Ishikawa (cell line): Measurements from ENCODE around the gene PCDHGA8.

Source experiments
- CEBPB ChIP-seq: IDR thresholded peaks from 2 replicates; pipeline ENCODE4 v1.6.1; 2012
- CREB1 ChIP-seq: IDR thresholded peaks from 2 replicates; pipeline ENCODE4 v1.6.1; 2012; ENCODE audit warnings: low read depth
- EGR1 ChIP-seq: IDR thresholded peaks from 2 replicates; pipeline ENCODE4 v1.6.1; 2012
- EP300 ChIP-seq: IDR thresholded peaks from 2 replicates; pipeline ENCODE4 v1.6.1; 2012; ENCODE audit warnings: borderline replicate concordance
- FOXM1 ChIP-seq: IDR thresholded peaks from 2 replicates; pipeline ENCODE4 v1.6.1; 2012; ENCODE audit warnings: low read depth, borderline replicate concordance
- NFIC ChIP-seq: IDR thresholded peaks from 2 replicates; pipeline ENCODE4 v1.6.1; 2012
- RAD21 ChIP-seq: IDR thresholded peaks from 2 replicates; pipeline ENCODE4 v1.6.1; 2012; ENCODE audit warnings: low read depth
- TAF1 ChIP-seq: IDR thresholded peaks from 2 replicates; pipeline ENCODE4 v1.6.1; 2012; ENCODE audit warnings: low read depth, mild to moderate bottlenecking
- TCF12 ChIP-seq: IDR thresholded peaks from 2 replicates; pipeline ENCODE4 v1.6.1; 2012; ENCODE audit warnings: low read depth
- TEAD4 ChIP-seq: IDR thresholded peaks from 2 replicates; pipeline ENCODE4 v1.6.1; 2012
- YY1 ChIP-seq: IDR thresholded peaks from 2 replicates; pipeline ENCODE4 v1.6.1; 2012; ENCODE audit warnings: low read depth
- ZBTB7A ChIP-seq: IDR thresholded peaks from 2 replicates; pipeline ENCODE4 v1.6.1; 2012; ENCODE audit warnings: low read depth
- TF ChIP-seq, protein P1 (sequence below): IDR thresholded peaks from 2 replicates; pipeline ENCODE4 v1.6.1; 2012; ENCODE audit warnings: low read depth, mild to moderate bottlenecking
- TF ChIP-seq, protein P2 (sequence below): IDR thresholded peaks from 2 replicates; pipeline ENCODE4 v1.6.1; 2012
- TF ChIP-seq, protein P3 (sequence below): IDR thresholded peaks from 2 replicates; pipeline ENCODE4 v1.6.1; 2012

Gene PCDHGA8

DNA sequence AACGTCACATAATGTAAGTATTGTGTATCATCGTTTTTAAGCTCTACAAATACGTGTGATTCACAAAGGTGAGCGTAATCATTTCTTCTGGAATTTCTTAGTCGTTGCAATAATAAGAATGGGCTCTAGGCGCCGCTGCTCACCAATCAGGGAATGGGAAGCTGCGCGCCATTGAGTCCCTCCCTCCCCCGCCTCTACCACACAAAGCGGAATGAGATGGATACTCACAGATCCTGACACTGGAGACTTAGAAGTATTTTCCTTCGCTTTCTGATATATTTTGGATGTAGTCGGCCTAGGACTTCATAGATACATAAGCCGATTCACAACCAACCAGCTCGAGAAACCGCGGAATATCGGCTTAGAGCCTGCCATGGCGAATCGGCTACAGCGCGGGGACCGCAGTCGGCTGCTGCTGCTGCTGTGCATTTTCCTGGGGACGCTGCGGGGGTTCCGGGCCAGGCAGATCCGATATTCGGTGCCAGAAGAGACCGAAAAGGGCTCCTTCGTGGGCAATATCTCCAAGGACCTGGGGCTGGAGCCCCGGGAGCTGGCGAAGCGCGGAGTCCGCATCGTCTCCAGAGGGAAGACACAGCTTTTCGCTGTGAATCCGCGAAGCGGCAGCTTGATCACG lies 28.5 kb downstream of the PCDHGA8 start, which contains the start of gene PCDHGA11:
Gene PCDHGA11 (plus strand): TSS at position 197 of the 634 bp plus-strand sequence. CDS start 177 bp downstream, at position 374.
- no peak for TF ChIP-seq NFIC
- peak; percentile 43; the same call in 1 of the 2 replicates for TF ChIP-seq RAD21

DNA sequence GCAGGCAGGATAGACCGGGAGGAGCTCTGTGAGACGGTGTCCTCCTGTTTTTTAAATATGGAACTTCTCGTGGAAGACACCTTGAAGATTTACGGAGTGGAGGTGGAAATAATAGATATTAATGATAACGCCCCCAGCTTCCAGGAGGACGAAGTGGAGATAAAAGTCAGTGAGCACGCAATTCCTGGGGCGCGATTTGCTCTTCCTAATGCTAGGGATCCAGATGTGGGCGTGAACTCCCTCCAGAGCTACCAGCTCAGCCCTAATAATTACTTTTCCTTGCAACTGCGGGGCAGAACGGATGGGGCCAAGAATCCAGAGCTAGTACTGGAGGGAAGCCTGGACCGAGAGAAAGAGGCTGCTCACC lies 29.0 kb downstream of the PCDHGA8 start:
- TF ChIP-seq, protein P1, sequence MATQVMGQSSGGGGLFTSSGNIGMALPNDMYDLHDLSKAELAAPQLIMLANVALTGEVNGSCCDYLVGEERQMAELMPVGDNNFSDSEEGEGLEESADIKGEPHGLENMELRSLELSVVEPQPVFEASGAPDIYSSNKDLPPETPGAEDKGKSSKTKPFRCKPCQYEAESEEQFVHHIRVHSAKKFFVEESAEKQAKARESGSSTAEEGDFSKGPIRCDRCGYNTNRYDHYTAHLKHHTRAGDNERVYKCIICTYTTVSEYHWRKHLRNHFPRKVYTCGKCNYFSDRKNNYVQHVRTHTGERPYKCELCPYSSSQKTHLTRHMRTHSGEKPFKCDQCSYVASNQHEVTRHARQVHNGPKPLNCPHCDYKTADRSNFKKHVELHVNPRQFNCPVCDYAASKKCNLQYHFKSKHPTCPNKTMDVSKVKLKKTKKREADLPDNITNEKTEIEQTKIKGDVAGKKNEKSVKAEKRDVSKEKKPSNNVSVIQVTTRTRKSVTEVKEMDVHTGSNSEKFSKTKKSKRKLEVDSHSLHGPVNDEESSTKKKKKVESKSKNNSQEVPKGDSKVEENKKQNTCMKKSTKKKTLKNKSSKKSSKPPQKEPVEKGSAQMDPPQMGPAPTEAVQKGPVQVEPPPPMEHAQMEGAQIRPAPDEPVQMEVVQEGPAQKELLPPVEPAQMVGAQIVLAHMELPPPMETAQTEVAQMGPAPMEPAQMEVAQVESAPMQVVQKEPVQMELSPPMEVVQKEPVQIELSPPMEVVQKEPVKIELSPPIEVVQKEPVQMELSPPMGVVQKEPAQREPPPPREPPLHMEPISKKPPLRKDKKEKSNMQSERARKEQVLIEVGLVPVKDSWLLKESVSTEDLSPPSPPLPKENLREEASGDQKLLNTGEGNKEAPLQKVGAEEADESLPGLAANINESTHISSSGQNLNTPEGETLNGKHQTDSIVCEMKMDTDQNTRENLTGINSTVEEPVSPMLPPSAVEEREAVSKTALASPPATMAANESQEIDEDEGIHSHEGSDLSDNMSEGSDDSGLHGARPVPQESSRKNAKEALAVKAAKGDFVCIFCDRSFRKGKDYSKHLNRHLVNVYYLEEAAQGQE: no peak
- TF ChIP-seq TEAD4 (no peak), YY1 (no peak), RAD21 (no peak), TCF12 (no peak), ZBTB7A (no peak), CREB1 (no peak), CEBPB (no peak), TAF1 (no peak), FOXM1 (no peak)
- TF ChIP-seq, protein P2, sequence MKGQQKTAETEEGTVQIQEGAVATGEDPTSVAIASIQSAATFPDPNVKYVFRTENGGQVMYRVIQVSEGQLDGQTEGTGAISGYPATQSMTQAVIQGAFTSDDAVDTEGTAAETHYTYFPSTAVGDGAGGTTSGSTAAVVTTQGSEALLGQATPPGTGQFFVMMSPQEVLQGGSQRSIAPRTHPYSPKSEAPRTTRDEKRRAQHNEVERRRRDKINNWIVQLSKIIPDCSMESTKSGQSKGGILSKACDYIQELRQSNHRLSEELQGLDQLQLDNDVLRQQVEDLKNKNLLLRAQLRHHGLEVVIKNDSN: no peak
- TF ChIP-seq, protein P3, sequence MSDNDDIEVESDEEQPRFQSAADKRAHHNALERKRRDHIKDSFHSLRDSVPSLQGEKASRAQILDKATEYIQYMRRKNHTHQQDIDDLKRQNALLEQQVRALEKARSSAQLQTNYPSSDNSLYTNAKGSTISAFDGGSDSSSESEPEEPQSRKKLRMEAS: no peak

DNA sequence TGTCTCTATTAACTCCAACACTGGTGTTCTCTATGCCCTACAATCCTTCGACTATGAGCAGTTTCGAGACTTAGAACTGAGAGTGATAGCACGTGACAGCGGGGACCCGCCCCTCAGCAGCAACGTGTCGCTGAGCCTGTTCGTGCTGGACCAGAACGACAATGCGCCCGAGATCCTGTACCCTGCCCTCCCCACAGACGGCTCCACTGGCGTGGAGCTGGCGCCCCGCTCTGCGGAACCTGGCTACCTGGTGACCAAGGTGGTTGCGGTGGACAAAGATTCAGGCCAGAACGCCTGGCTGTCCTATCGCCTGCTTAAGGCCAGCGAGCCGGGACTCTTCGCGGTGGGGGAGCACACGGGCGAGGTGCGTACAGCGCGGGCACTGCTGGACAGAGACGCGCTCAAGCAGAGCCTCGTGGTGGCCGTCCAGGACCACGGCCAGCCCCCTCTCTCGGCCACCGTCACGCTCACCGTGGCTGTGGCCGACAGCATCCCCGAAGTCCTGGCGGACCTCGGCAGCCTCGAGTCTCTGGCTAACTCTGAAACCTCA lies 30.4 kb downstream of the PCDHGA8 start:
- TF ChIP-seq EP300 (no peak), EGR1 (no peak), YY1 (no peak), RAD21 (no peak)
- TF ChIP-seq, protein P1: 0 out of 2 replicates have a peak, but pooled peaks have one; percentile 15
- TF ChIP-seq, protein P2: no peak

DNA sequence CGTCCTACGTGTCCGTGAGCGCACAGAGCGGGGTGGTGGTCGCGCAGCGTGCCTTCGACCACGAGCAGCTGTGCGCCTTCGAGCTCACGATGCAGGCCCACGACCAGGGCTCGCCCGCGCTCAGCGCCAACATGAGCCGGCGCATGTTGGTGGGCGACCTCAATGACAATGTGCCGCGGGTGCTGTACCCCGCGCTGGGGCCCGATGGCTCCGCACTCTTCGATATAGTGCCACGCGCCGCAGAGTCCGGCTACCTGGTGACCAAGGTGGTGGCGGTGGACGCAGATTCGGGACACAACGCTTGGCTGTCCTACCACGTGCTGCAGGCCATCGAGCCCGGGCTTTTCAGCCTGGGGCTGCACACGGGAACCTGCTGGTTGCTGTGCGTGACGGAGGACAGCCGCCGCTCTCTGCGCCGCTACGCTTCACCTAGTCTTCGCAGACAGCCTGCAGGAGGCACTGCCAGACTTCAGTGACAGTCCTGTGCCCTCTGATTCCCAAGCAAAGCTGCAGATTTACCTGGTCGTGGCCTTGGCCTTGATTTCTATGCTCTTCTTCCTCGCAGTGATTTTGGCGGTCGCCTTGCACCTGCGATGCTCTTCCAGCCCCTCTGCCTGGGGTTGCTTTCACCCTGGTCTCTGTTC lies 35.5 kb downstream of the PCDHGA8 start:
- TF ChIP-seq CEBPB: no peak
- no peak for TF ChIP-seq NFIC
- TF ChIP-seq FOXM1: no peak
- no peak for TF ChIP-seq ZBTB7A
- TF ChIP-seq RAD21: no peak
- TF ChIP-seq TAF1: no peak
- TF ChIP-seq EGR1: no peak
- no peak for TF ChIP-seq YY1

DNA sequence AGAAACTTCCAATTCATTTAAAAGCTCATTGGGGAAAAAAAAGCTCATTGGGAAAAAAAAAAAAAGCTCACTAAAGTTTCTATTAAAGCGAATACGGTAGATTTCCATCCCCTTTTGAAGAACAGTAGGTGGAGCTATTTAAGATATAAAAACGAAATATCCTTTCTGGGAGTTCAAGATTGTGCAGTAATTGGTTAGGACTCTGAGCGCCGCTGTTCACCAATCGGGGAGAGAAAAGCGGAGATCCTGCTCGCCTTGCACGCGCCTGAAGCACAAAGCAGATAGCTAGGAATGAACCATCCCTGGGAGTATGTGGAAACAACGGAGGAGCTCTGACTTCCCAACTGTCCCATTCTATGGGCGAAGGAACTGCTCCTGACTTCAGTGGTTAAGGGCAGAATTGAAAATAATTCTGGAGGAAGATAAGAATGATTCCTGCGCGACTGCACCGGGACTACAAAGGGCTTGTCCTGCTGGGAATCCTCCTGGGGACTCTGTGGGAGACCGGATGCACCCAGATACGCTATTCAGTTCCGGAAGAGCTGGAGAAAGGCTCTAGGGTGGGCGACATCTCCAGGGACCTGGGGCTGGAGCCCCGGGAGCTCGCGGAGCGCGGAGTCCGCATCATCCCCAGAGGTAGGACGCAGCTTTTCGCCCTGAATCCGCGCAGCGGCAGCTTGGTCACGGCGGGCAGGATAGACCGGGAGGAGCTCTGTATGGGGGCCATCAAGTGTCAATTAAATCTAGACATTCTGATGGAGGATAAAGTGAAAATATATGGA lies 38.1 kb downstream of the PCDHGA8 start, which contains the start of gene PCDHGA12:
Gene PCDHGA12 (plus strand): TSS at position 176 of the 782 bp plus-strand sequence. CDS start 253 bp downstream, at position 429.
- TF ChIP-seq EP300 (no peak), NFIC (no peak), TCF12 (no peak), FOXM1 (no peak), RAD21 (peak; percentile 13; the same call in 1 of the 2 replicates)
- TF ChIP-seq, protein P3: no peak
